Endodermal cell (in vitro differentiated cells): ENCODE measurements around the gene RNF220. TPM values are rescaled to one million over a fixed set of nuclear protein-coding genes. Genes with fewer than 3 reads are reported as not detected.

Source experiments
- DNase-seq: peaks from one replicate; pipeline ENCODE4 v3.0.0-alpha.2; 2017
- H3K27ac ChIP-seq: 2 replicates; pipeline ENCODE4 v1.5.1; 2013; ENCODE audit warnings: mild to moderate bottlenecking, low read depth, low read length, moderate library complexity
- H3K27me3 ChIP-seq: 2 replicates; pipeline ENCODE4 v1.6.1; 2013; ENCODE audit warnings: mild to moderate bottlenecking, low read length, moderate library complexity; ENCODE audit not compliant: insufficient read depth, control insufficient read depth, poor library complexity, severe bottlenecking
- H3K36me3 ChIP-seq: 2 replicates; pipeline ENCODE4 v1.7.0; 2013; ENCODE audit warnings: mild to moderate bottlenecking, low read length, moderate library complexity; ENCODE audit not compliant: control insufficient read depth, insufficient read depth
- H3K4me1 ChIP-seq: one replicate; pipeline ENCODE4 v1.7.0; 2013; ENCODE audit warnings: low read length; ENCODE audit not compliant: control insufficient read depth, insufficient read depth
- H3K4me3 ChIP-seq: 2 replicates; pipeline ENCODE4 v1.5.1; 2013; ENCODE audit warnings: mild to moderate bottlenecking, low read length, moderate library complexity
- H3K9ac ChIP-seq: 2 replicates; pipeline ENCODE4 v1.6.1; 2013; ENCODE audit warnings: mild to moderate bottlenecking, low read length, moderate library complexity; ENCODE audit not compliant: poor library complexity, severe bottlenecking; ENCODE audit errors: extremely low read depth
- H3K9me3 ChIP-seq: 2 replicates; pipeline ENCODE4 v1.6.1; 2013; ENCODE audit warnings: mild to moderate bottlenecking, low read length, moderate library complexity; ENCODE audit not compliant: control insufficient read depth
- H3K27ac Mint-ChIP-seq: 2 replicates; pipeline ENCODE4 v1.8.0; 2020; ENCODE audit warnings: mixed read lengths
- H3K27me3 Mint-ChIP-seq: 2 replicates; pipeline ENCODE4 v1.8.0; 2021; ENCODE audit warnings: mild to moderate bottlenecking, mixed read lengths; ENCODE audit not compliant: insufficient read depth
- H3K36me3 Mint-ChIP-seq: 2 replicates; pipeline ENCODE4 v1.8.0; 2020; ENCODE audit warnings: low read depth, mixed read lengths
- H3K4me1 Mint-ChIP-seq: 2 replicates; pipeline ENCODE4 v1.8.0; 2020; ENCODE audit warnings: mixed read lengths
- H3K4me3 Mint-ChIP-seq: 2 replicates; pipeline ENCODE4 v1.8.0; 2020; ENCODE audit warnings: mild to moderate bottlenecking, moderate library complexity, mixed read lengths
- H3K9me3 Mint-ChIP-seq: 2 replicates; pipeline ENCODE4 v1.8.0; 2020; ENCODE audit warnings: mild to moderate bottlenecking, mixed read lengths
- CTCF ChIP-seq: fragments of 200-600 bp; sonication (generic); conservative IDR thresholded peaks from 2 replicates; pipeline ENCODE4 v1.5.0; 2021; ENCODE audit warnings: antibody characterized with exemption, mild to moderate bottlenecking
- WGBS, 2 experiments: methylation state at CpG; one replicate each; pipeline versions ENCODE4 v1.1.5 to v1.1.7; 2013; ENCODE audit warnings: missing lambda C conversion rate in 2 of 2, mixed read lengths in 1 of 2; ENCODE audit not compliant: insufficient coverage in 1 of 2, insufficient read length in 1 of 2; 5-methylcytosine and 5-hydroxymethylcytosine counted together
- total RNA-seq, 2 donors: library from RNA; stranded (reverse); fragmentation: NEBNext Ultra II Directional in 1 of 2; extraction: Animal tissue kit (Norgen Biotek cat#: 25700) in 1 of 2; gene quantifications; 2 replicates in 1 of 2; 3 replicates in 1 of 2; pipeline ENCODE4 v1.2.1, GENCODE V29; 2021

RNF220 gene
- total RNA-seq, 2 donors from 2014 or later = 94.6 to 95.5 TPM

GRCh38 chr1:44401256-44402228, 3.5 kb upstream of the RNF220 start:
- Histone ChIP-seq H3K36me3 (no peaks in the 10 kb centered on the region), H3K4me3 (no peak overlapping the region), H3K27ac (no peak overlapping the region), H3K27me3 (peaks cover 18% of the 10 kb centered on the region), H3K9ac (no peak overlapping the region), H3K9me3 (no peaks in the 10 kb centered on the region), H3K4me1 (peaks cover 8% of the 10 kb centered on the region)
- 88 to 92% methylated on average over 4 to 12 of the region's 12 CpGs for WGBS, 2 experiments
- no peak for TF ChIP-seq CTCF
- H3K36me3 Mint-ChIP-seq = no peaks in the 10 kb centered on the region
- no peak overlapping the region for H3K4me3 Mint-ChIP-seq
- H3K4me1 Mint-ChIP-seq = peaks cover 13% of the 10 kb centered on the region
- no peak for DNase-seq
- H3K27ac Mint-ChIP-seq = no peak overlapping the region
- H3K27me3 Mint-ChIP-seq = peaks cover 51% of the 10 kb centered on the region
- no peaks in the 10 kb centered on the region for H3K9me3 Mint-ChIP-seq

- DNase-seq = peak; percentile 77
- peak overlapping the region; percentile 81 for H3K4me3 ChIP-seq
- TF ChIP-seq CTCF = no peak
- H3K27me3 ChIP-seq = peaks cover 64% of the 10 kb centered on the region
- no peaks in the 10 kb centered on the region for H3K36me3 ChIP-seq
- no peak overlapping the region for H3K27ac ChIP-seq
- H3K4me3 Mint-ChIP-seq = peak overlapping the region; percentile 82
- no peaks in the 10 kb centered on the region for H3K9me3 ChIP-seq
- H3K36me3 Mint-ChIP-seq = no peaks in the 10 kb centered on the region
- H3K9me3 Mint-ChIP-seq = no peaks in the 10 kb centered on the region
- H3K27ac Mint-ChIP-seq = no peak overlapping the region
- WGBS, 2 experiments = 0% methylated on average over 10 to 63 of the region's 66 CpGs
- H3K4me1 ChIP-seq = peaks cover 10% of the 10 kb centered on the region
- H3K9ac ChIP-seq = no peak overlapping the region
- peaks cover 40% of the 10 kb centered on the region for H3K27me3 Mint-ChIP-seq
- H3K4me1 Mint-ChIP-seq = peaks cover 17% of the 10 kb centered on the region
These were observed 1.0 kb downstream of the RNF220 start for GRCh38 chr1:44405798-44406736.

GRCh38 chr1:44406737-44407429, 1.8 kb downstream of the RNF220 start:
- H3K9ac ChIP-seq = no peak overlapping the region
- 0 to 1% methylated on average over 12 to 50 of the region's 50 CpGs for WGBS, 2 experiments
- no peaks in the 10 kb centered on the region for H3K36me3 ChIP-seq
- no peaks in the 10 kb centered on the region for H3K9me3 ChIP-seq
- no peak for TF ChIP-seq CTCF
- no peaks in the 10 kb centered on the region for H3K9me3 Mint-ChIP-seq
- H3K27me3 Mint-ChIP-seq = peaks cover 35% of the 10 kb centered on the region
- H3K27me3 ChIP-seq = peaks cover 69% of the 10 kb centered on the region
- DNase-seq = peak; percentile 74
- H3K27ac Mint-ChIP-seq = no peak overlapping the region
- H3K4me1 Mint-ChIP-seq = peaks cover 17% of the 10 kb centered on the region
- peak overlapping the region; percentile 51 for H3K4me3 ChIP-seq
- no peak overlapping the region for H3K27ac ChIP-seq
- H3K4me1 ChIP-seq = peaks cover 10% of the 10 kb centered on the region
- H3K36me3 Mint-ChIP-seq = no peaks in the 10 kb centered on the region
- peak overlapping the region; percentile 82 for H3K4me3 Mint-ChIP-seq
